ENCODE measurements around the gene AKAP8.

DNA sequence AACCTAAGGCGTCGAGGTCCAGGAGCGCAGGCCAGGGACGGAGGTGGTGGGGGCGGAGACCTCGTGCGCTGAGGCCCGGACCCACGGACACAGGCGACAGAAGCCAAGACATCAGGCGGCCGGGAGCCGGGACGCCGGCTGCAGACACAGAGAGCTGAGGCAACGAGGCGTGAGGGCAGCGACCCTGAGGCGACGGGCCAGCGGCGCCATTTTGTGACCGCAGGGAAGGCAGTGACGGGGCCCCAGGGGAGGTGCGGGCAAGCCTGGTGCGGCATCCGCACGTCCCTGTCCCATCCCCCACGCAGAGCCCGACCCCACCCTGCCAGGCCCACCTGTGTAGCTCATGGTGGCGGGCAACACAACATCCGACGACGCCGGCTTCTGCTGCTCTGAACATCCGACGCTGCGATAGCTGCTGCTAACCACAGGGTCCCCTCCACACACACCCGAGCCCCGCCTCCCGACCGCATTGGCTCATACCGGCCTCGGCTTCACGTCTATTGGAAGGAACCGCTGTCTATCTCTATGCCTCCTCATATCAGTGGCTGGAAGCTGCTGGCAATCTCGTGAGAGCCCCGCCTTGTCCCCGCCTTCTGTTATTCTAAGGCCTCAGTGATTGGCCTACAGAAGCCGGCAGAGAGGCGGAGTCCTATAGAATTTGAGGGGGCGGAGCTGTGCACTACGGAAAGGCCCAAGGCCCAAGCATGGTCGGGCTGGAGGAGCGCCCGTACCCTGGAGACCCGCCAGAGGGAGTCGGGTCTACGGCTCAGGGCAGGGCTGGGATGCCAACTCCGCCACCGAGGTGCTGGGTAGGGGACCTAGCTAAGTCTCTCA is 39.2 kb upstream of the AKAP8 start, which contains the start of gene AKAP8L:
- TF ChIP-seq POLR2A (IDR thresholded peaks at IDR 0.05), result peak; percentile 90 to 98
- TF ChIP-seq, protein P1, sequence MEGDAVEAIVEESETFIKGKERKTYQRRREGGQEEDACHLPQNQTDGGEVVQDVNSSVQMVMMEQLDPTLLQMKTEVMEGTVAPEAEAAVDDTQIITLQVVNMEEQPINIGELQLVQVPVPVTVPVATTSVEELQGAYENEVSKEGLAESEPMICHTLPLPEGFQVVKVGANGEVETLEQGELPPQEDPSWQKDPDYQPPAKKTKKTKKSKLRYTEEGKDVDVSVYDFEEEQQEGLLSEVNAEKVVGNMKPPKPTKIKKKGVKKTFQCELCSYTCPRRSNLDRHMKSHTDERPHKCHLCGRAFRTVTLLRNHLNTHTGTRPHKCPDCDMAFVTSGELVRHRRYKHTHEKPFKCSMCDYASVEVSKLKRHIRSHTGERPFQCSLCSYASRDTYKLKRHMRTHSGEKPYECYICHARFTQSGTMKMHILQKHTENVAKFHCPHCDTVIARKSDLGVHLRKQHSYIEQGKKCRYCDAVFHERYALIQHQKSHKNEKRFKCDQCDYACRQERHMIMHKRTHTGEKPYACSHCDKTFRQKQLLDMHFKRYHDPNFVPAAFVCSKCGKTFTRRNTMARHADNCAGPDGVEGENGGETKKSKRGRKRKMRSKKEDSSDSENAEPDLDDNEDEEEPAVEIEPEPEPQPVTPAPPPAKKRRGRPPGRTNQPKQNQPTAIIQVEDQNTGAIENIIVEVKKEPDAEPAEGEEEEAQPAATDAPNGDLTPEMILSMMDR (IDR thresholded peaks at IDR 0.05), result peak; percentile 24 to 75 (median 73)
